Muscle of leg (tissue), 11 donors: Measurements from ENCODE around the gene SCGB1C1. TPM values are rescaled to one million over a fixed set of nuclear protein-coding genes. Genes with fewer than 3 reads are reported as not detected.

Experiments
- DNase-seq: peaks from one replicate; pipeline ENCODE4 v3.0.0; 2013
- H3K27ac ChIP-seq: one replicate; pipeline ENCODE4 v1.5.1; 2013; ENCODE audit warnings: mild to moderate bottlenecking, low read length, control low read depth
- H3K27me3 ChIP-seq: one replicate; pipeline ENCODE4 v1.6.1; 2013; ENCODE audit warnings: low read length; ENCODE audit not compliant: control insufficient read depth, insufficient read depth
- H3K36me3 ChIP-seq: one replicate; pipeline ENCODE4 v1.6.1; 2013; ENCODE audit warnings: low read length; ENCODE audit not compliant: control insufficient read depth, insufficient read depth
- H3K4me1 ChIP-seq: one replicate; pipeline ENCODE4 v1.6.1; 2013; ENCODE audit warnings: low read length; ENCODE audit not compliant: control insufficient read depth, insufficient read depth
- H3K4me3 ChIP-seq: one replicate; pipeline ENCODE4 v1.5.1; 2013; ENCODE audit warnings: low read length, control low read depth
- H3K9me3 ChIP-seq: replicated peaks from 2 replicates; pipeline ENCODE4 v1.6.1; 2013; ENCODE audit warnings: low read depth, low read length; ENCODE audit not compliant: control insufficient read depth
- WGBS: methylation state at CpG from one replicate; pipeline ENCODE4 v1.1.5; 2013; ENCODE audit warnings: missing lambda C conversion rate; ENCODE audit not compliant: insufficient coverage; 5-methylcytosine and 5-hydroxymethylcytosine counted together
- polyA plus RNA-seq, 8 donors: library from polyadenylated mRNA; unstranded; fragments of 120-200 nt; gene quantifications; one replicate each; pipeline versions ENCODE4 v1.2.1 to v1.2.3, GENCODE V29; 2013; ENCODE audit warnings: inconsistent platforms in 1 of 8, low replicate concordance in 1 of 8; ENCODE audit not compliant: insufficient read length in 8 of 8, insufficient read depth in 1 of 8
- total RNA-seq: library from RNA; stranded (reverse); fragments of 120-200 nt; gene quantifications from one replicate; pipeline ENCODE4 v1.2.4, GENCODE V29; 2013

SCGB1C1 gene
- total and polyA plus RNA-seq, 9 donors, result 0.26 to 0.43 (median 0.35) TPM; not detected in 5

- Histone ChIP-seq H3K36me3 (peaks cover 60% of the 10 kb centered on the region), H3K27me3 (no peaks in the 10 kb centered on the region), H3K4me1 (peaks cover 31% of the 10 kb centered on the region), H3K27ac (no peak overlapping the region), H3K4me3 (no peak overlapping the region), H3K9me3 (no peaks in the 10 kb centered on the region)
- 97% methylated on average over 4 of the region's 5 CpGs for WGBS
- DNase-seq, result peak; percentile 12
Observed at GRCh38 chr11:210803-211180, 17.9 kb downstream of the SCGB1C1 start.

GRCh38 chr11:211295-211694, 18.4 kb downstream of the SCGB1C1 start:
- DNase-seq, result no peak
- 62% methylated on average over 3 of the region's 5 CpGs for WGBS
- no peaks in the 10 kb centered on the region for H3K9me3 ChIP-seq
- peaks cover 25% of the 10 kb centered on the region for H3K4me1 ChIP-seq
- H3K27me3 ChIP-seq, result no peaks in the 10 kb centered on the region
- no peak overlapping the region for H3K4me3 ChIP-seq
- H3K27ac ChIP-seq, result no peak overlapping the region
- peaks cover 65% of the 10 kb centered on the region for H3K36me3 ChIP-seq

GRCh38 chr11:211741-212140, 18.9 kb downstream of the SCGB1C1 start:
- H3K36me3 ChIP-seq, result peaks cover 69% of the 10 kb centered on the region
- H3K9me3 ChIP-seq, result no peaks in the 10 kb centered on the region
- 87% methylated on average over 4 of the region's 9 CpGs for WGBS
- H3K27me3 ChIP-seq, result no peaks in the 10 kb centered on the region
- DNase-seq, result no peak
- H3K4me1 ChIP-seq, result peaks cover 21% of the 10 kb centered on the region
- H3K27ac ChIP-seq, result no peak overlapping the region
- H3K4me3 ChIP-seq, result no peak overlapping the region

GRCh38 chr11:212150-213100, 19.5 kb downstream of the SCGB1C1 start:
- no peaks in the 10 kb centered on the region for H3K27me3 ChIP-seq
- H3K4me3 ChIP-seq, result no peak overlapping the region
- peaks cover 21% of the 10 kb centered on the region for H3K4me1 ChIP-seq
- peaks cover 69% of the 10 kb centered on the region for H3K36me3 ChIP-seq
- H3K27ac ChIP-seq, result no peak overlapping the region
- no peak for DNase-seq
- no peaks in the 10 kb centered on the region for H3K9me3 ChIP-seq
- 89% methylated on average over 4 of the region's 17 CpGs for WGBS

GRCh38 chr11:213111-213510, 20.2 kb downstream of the SCGB1C1 start:
- 81% methylated on average over 3 of the region's 4 CpGs for WGBS
- peaks cover 21% of the 10 kb centered on the region for H3K4me1 ChIP-seq
- no peak overlapping the region for H3K4me3 ChIP-seq
- H3K27ac ChIP-seq, result no peak overlapping the region
- DNase-seq, result no peak
- no peaks in the 10 kb centered on the region for H3K9me3 ChIP-seq
- no peaks in the 10 kb centered on the region for H3K27me3 ChIP-seq
- peaks cover 69% of the 10 kb centered on the region for H3K36me3 ChIP-seq

GRCh38 chr11:214083-214482, 21.2 kb downstream of the SCGB1C1 start:
- no peaks in the 10 kb centered on the region for H3K27me3 ChIP-seq
- H3K4me1 ChIP-seq, result peaks cover 21% of the 10 kb centered on the region
- WGBS, result 83% methylated on average over 6 of the region's 7 CpGs
- H3K9me3 ChIP-seq, result no peaks in the 10 kb centered on the region
- DNase-seq, result no peak
- no peak overlapping the region for H3K4me3 ChIP-seq
- peaks cover 73% of the 10 kb centered on the region for H3K36me3 ChIP-seq
- H3K27ac ChIP-seq, result no peak overlapping the region

GRCh38 chr11:215581-216037, 22.7 kb downstream of the SCGB1C1 start:
- Histone ChIP-seq H3K36me3 (peaks cover 64% of the 10 kb centered on the region), H3K4me1 (peaks cover 6% of the 10 kb centered on the region), H3K27me3 (no peaks in the 10 kb centered on the region), H3K27ac (no peak overlapping the region), H3K4me3 (no peak overlapping the region), H3K9me3 (no peaks in the 10 kb centered on the region)
- DNase-seq, result no peak
- 74% methylated on average over 4 of the region's 4 CpGs for WGBS

- Histone ChIP-seq H3K27ac (no peak overlapping the region), H3K27me3 (no peaks in the 10 kb centered on the region), H3K9me3 (no peaks in the 10 kb centered on the region), H3K36me3 (peaks cover 57% of the 10 kb centered on the region), H3K4me1 (no peaks in the 10 kb centered on the region), H3K4me3 (no peak overlapping the region)
- WGBS, result 86% methylated on average over 8 of the region's 11 CpGs
- no peak for DNase-seq
Observed at GRCh38 chr11:216081-216974, 23.4 kb downstream of the SCGB1C1 start.

- WGBS, result 100% methylated on average over 2 of the region's 3 CpGs
- DNase-seq, result no peak
Observed at GRCh38 chr11:217704-218103, 24.8 kb downstream of the SCGB1C1 start.

More at GRCh38 chr11:217704-218103, 24.8 kb downstream of the SCGB1C1 start:
- no peaks in the 10 kb centered on the region for H3K27me3 ChIP-seq
- H3K4me3 ChIP-seq, result no peak overlapping the region
- H3K9me3 ChIP-seq, result no peaks in the 10 kb centered on the region
- no peak overlapping the region for H3K27ac ChIP-seq
- H3K36me3 ChIP-seq, result peaks cover 50% of the 10 kb centered on the region
- no peaks in the 10 kb centered on the region for H3K4me1 ChIP-seq
